HG03439 (cell line): ENCODE measurements around the gene EPS8L3.

ENCODE experiments used
- ATAC-seq: cut with Tn5 transposase; IDR thresholded peaks from one replicate; pipeline ENCODE4 v1.9.1; 2021; ENCODE audit warnings: mild to moderate bottlenecking, moderate library complexity; ENCODE audit not compliant: unreplicated experiment

Gene EPS8L3

GRCh38 chr1:109793486-109794318 lies 30.0 kb upstream of the EPS8L3 start:
- ATAC-seq: no peak

DNA sequence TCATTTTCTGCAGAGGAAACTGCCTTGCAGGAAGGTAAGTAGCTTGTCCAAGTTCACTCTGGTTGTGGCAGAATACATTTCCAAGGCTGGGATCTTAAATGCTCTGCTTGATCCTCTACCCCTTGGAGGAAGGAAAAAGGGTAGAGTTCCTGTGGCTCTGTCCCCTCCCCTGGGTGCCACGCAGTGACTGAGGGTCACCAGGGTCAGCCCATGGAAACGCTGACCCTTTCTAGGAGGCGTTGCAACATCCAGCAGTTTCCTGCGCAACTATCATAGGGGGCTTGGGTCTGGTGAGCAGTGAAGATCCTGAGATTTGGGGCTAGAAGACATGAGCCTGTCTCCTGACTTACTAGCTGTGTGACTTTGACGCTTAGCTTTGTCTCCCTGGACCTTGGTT lies 29.4 kb upstream of the EPS8L3 start:
- no peak for ATAC-seq

GRCh38 chr1:109792056-109792831 lies 28.5 kb upstream of the EPS8L3 start:
- no peak for ATAC-seq

DNA sequence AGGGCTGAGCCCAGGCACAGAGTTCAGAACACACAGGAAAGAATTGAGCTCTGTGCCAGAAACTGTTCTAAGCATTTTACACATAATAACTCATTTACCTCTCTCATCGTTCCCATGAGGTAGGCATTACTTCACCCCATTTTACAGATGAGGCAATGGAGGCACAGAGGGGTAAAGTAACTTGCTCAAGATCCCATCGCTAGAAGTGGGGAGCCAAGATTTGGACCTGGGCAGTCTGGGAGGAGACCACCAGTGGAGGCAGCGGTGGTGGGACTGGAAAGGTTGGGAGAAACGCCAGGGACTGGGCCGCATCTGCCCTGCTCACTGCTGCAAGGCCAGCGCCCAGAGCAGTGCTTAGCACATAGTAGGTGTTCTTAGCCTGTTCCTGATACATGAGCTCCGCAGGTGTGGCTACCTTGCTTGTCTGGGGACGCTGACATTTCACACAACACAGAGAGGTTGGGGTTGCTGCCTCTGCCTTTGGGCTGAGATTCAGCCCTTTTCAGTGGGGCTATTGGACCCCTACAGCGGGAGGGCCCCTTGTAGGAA lies 27.8 kb upstream of the EPS8L3 start:
- no peak for ATAC-seq

DNA sequence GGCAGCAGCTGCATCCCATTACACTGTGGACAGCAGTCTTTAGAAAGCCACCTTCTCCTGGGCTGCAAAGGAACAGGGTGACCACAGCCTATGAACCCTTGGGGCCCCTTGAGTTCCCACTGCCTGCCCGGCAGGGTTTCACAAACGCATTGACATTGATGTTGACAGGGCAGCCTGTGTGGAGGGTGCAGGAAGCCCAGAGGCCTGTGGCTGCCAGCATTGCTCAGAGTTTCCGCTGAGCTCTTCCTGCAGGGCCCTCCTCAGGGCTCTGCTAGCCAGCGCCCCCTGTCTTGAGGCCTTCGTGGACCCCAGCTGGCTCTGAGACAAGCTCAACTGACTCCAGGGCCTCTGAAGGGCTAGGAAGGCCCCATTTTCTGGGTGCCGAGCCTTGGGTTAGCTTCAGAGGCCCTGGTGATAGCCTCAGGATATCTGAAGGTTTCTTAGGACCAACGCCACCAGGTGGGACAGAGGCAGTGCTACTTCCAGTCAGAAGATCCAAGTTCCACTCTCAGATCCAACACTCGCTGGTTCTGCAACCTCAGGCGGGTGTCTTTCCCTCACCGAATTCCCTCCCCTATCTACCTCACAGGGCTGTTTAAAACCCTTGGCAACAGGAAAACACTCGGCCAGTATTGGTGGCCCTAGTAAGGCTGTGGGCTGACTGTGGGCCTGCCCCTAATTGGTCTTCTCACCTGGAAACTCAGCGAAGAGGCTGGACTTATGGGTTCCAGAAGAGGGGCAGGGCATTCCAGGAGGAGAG lies 27.2 kb upstream of the EPS8L3 start:
- no peak for ATAC-seq

GRCh38 chr1:109790329-109790728 lies 26.6 kb upstream of the EPS8L3 start:
- no peak for ATAC-seq

DNA sequence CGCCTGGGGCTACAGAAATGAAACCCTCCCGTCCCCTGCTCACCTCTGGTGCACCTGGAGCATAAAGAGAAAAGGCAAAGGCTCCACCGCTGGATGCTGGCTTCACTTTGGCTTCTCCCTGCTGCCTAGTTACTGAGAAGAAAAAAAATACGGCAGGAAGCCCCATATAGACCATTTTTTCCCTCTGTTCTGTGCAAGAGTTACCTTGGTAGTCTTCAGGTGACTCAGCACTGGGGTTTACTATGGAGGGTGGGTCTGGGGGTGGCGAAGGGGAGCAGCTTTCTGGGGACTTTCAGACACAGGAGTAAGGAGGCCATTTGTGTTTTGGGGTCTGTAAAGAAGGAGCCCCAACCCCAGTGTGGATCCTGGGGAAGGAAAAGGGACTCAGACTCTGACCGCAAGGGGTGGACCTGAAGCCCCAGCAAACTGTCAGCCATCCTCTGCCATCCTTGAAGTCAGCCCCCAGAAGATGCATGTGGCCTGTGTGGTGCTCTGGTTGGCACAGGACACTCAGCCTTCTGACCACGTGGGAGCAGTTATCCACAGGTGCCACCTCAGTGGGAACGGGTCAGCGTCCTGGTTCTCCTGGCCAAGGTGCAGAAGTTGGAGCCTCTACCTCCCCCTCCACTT lies 25.9 kb upstream of the EPS8L3 start:
- ATAC-seq: no peak

DNA sequence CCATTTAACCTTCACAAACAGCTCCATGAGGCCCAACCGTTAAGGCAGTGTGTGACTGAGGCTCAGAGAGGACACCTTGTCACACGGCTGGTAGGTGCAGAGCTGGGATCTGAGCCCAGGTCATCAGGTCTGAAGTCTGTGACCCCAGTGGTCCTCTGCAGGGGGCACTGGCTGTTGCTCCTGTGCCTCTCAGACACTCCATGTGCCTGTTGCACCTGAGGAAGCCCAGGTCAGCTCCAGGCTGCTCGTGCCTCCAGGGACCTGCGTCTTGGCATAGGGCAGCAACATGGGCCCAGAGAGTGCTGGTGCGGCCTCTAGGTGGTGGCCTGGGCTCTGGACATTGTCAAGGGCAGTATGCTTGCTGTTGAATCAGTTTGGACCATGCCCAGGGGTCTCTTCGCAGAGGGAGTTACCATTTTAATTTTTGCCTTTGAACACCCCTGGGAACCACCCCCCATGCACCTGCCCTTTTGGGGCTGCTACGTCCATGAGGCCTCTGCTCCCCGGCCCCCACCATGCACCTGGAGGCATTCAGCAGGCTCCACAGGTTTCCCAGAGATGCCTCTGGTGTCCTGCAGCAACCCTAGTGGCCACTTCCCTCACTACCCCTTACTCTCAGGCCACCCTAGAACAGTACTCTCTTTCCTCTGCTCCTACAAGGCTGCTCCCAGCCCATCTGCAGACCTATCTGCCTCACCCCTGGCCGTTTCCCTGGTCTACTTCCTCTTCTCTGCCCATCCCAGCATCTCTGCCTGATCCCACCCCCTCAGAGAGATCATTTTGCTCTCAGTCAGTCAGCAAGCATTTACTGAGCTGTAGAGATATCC lies 25.2 kb upstream of the EPS8L3 start:
- no peak for ATAC-seq

- ATAC-seq: no peak
Measured at GRCh38 chr1:109787845-109788601, 24.3 kb upstream of the EPS8L3 start.

DNA sequence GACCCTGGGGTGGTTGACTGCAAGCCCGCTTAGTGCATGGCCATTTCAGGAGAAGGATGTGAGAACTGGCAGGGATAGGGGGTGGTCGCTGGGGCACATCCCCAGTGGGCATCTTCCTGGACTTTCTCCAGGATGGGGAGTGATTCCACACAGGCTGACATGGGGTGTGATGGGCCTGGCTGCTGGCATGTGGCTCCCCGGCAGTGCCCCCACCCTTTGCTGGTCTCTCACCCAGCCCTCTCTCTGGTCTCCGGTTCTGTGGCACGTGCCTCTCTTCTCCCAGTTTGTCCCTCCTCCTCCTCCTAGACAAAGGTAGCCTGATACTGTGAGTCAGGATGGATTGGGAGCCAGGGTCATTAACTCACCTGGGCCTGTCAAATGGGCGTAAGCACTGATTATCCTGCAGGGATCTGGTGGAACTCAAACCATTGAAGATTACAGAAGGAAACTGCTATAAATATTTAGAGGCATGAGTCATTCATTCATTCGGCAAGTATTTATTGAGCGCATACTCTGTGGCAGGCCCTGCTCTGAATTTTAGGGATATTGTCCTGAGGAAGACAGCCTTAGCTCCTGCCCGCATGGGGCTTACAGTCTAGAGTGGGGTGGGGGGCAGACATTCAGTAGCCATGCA lies 23.6 kb upstream of the EPS8L3 start:
- ATAC-seq: no peak

DNA sequence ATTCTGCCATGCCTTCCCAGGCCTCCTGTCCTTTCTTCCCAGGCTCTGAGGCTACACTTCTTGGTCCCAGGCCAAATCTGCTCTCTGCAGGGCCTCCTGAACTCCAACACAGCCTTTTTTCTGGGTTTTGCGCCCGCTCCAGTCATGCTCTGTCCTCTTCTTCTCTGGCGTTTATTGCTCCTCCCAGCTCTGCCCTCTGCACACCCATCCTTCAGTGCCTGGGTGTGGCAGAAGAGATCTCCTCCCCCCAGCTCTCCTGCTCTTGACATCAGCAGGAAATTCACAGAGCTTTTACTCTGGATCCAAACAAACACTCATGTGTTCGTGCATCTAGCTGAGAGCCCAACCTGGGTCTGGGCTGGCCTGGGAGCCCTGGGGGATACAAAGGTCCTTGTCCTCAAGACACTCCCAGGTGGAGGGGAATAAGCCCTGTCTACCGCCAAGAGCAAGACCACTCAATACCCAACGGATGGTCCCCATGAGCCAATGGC lies 22.9 kb upstream of the EPS8L3 start:
- ATAC-seq: no peak

- no peak for ATAC-seq
Measured at GRCh38 chr1:109786112-109786480, 22.4 kb upstream of the EPS8L3 start.

- ATAC-seq: no peak
Measured at GRCh38 chr1:109785446-109786111, 21.9 kb upstream of the EPS8L3 start.

- ATAC-seq: no peak
Measured at GRCh38 chr1:109784551-109785252, 21.0 kb upstream of the EPS8L3 start.

GRCh38 chr1:109783436-109783835 lies 19.7 kb upstream of the EPS8L3 start:
- no peak for ATAC-seq

GRCh38 chr1:109782927-109783326 lies 19.2 kb upstream of the EPS8L3 start:
- ATAC-seq: no peak

DNA sequence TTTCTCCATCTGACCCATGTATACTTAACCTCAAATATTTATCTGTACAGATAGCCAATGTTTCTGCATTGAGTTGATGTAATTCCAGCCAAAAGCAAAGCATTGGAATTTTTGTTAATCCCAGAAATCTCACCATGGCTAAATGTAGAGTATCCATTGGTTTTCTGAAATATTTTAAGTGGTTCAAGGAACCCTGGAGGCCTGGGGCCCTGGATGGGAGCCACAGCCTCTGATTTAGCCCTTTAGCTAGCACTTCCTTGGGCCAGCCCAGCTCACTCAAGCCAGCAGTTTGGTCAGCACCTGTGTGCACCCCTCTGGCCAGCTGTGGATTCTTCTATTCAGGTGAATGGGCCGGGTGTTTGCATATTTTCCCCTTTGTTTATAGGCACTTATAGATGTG lies 18.8 kb upstream of the EPS8L3 start:
- ATAC-seq: no peak
